ENCODE results near the gene STOM.
A peak's percentile ranks its signal among the peaks of the same experiment; 100 is the strongest.

Gene STOM

GRCh38 chr9:121325387-121325786, 44.7 kb downstream of the STOM start:
- no peaks in the 10 kb centered on the region for H3K27me3 ChIP-seq (replicated peaks)
- H3K4me3 ChIP-seq (ENCODE audit: low read depth, low read length) = no peak overlapping the region
- DNase-seq = no peak
- in situ Hi-C loops (cut with HindIII; ENCODE audit: low pct_ligation_motif_present, low sequenced_read_pairs) = no loop called here
- no peak for TF ChIP-seq CTCF (IDR thresholded peaks at IDR 0.05; ENCODE audit: low read depth, low read length, missing control alignments)
- H3K36me3 ChIP-seq (replicated peaks) = peaks cover 75% of the 10 kb centered on the region
- no peak overlapping the region for H3K27ac ChIP-seq

- in situ Hi-C loops (cut with HindIII; ENCODE audit: low pct_ligation_motif_present, low sequenced_read_pairs) = no loop called here
- Histone ChIP-seq H3K27me3 (replicated peaks) (no peaks in the 10 kb centered on the region), H3K27ac (no peak overlapping the region), H3K4me3 (ENCODE audit: low read depth, low read length) (no peak overlapping the region), H3K36me3 (replicated peaks) (peaks cover 68% of the 10 kb centered on the region)
- no peak for DNase-seq
- no peak for TF ChIP-seq CTCF (IDR thresholded peaks at IDR 0.05; ENCODE audit: low read depth, low read length, missing control alignments)
Measured at GRCh38 chr9:121324755-121325154, 45.3 kb downstream of the STOM start.

GRCh38 chr9:121324316-121324715, 45.7 kb downstream of the STOM start:
- in situ Hi-C loops (cut with HindIII; ENCODE audit: low pct_ligation_motif_present, low sequenced_read_pairs) = no loop called here
- no peak for DNase-seq
- Histone ChIP-seq H3K36me3 (replicated peaks) (peaks cover 64% of the 10 kb centered on the region), H3K27ac (no peak overlapping the region), H3K4me3 (ENCODE audit: low read depth, low read length) (no peak overlapping the region), H3K27me3 (replicated peaks) (no peaks in the 10 kb centered on the region)
- no peak for TF ChIP-seq CTCF (IDR thresholded peaks at IDR 0.05; ENCODE audit: low read depth, low read length, missing control alignments)

- Histone ChIP-seq H3K27me3 (replicated peaks) (no peaks in the 10 kb centered on the region), H3K36me3 (replicated peaks) (peaks cover 59% of the 10 kb centered on the region), H3K4me3 (ENCODE audit: low read depth, low read length) (no peak overlapping the region), H3K27ac (no peak overlapping the region)
- in situ Hi-C loops (cut with HindIII; ENCODE audit: low pct_ligation_motif_present, low sequenced_read_pairs) = no loop called here
- no peak for TF ChIP-seq CTCF (IDR thresholded peaks at IDR 0.05; ENCODE audit: low read depth, low read length, missing control alignments)
- DNase-seq = no peak
Measured at GRCh38 chr9:121323449-121324151, 46.5 kb downstream of the STOM start.

GRCh38 chr9:121322737-121323448, 47.2 kb downstream of the STOM start:
- no peak for DNase-seq
- TF ChIP-seq CTCF (IDR thresholded peaks at IDR 0.05; ENCODE audit: low read depth, low read length, missing control alignments) = no peak
- in situ Hi-C loops (cut with HindIII; ENCODE audit: low pct_ligation_motif_present, low sequenced_read_pairs) = no loop called here
- H3K4me3 ChIP-seq (ENCODE audit: low read depth, low read length) = no peak overlapping the region
- H3K27ac ChIP-seq = peak overlapping the region; percentile 90
- peaks cover 57% of the 10 kb centered on the region for H3K36me3 ChIP-seq (replicated peaks)
- H3K27me3 ChIP-seq (replicated peaks) = no peaks in the 10 kb centered on the region

All from brain microvascular endothelial cell (primary cell).